Chondrocyte (in vitro differentiated cells): Measurements from ENCODE around the gene ATP5MG. TPM values are rescaled to one million over a fixed set of nuclear protein-coding genes. Genes with fewer than 3 reads are reported as not detected.
"Not testable (repeated sequence)": the region's sequence is repeated elsewhere in the genome, so short reads cannot be mapped to it uniquely, and the experiment has no call there.

Source experiments
- DNase-seq: peaks from one replicate; pipeline ENCODE4 v3.0.0; 2021; ENCODE audit warnings: mixed read lengths, low spot score
- H3K27ac Mint-ChIP-seq: one replicate; pipeline ENCODE4 v1.8.0; 2021; ENCODE audit warnings: mild to moderate bottlenecking, moderate library complexity, mixed read lengths; ENCODE audit not compliant: unreplicated experiment
- H3K27me3 Mint-ChIP-seq: 2 replicates; pipeline ENCODE4 v1.8.0; 2021; ENCODE audit warnings: low read depth, mixed read lengths
- H3K36me3 Mint-ChIP-seq: 2 replicates; pipeline ENCODE4 v1.8.0; 2021; ENCODE audit warnings: low read depth, mixed read lengths
- H3K4me1 Mint-ChIP-seq: 2 replicates; pipeline ENCODE4 v1.8.0; 2021; ENCODE audit warnings: low read depth, mild to moderate bottlenecking, mixed read lengths
- H3K4me3 Mint-ChIP-seq: one replicate; pipeline ENCODE4 v1.8.0; 2021; ENCODE audit warnings: mild to moderate bottlenecking, moderate library complexity, mixed read lengths; ENCODE audit not compliant: unreplicated experiment
- H3K9me3 Mint-ChIP-seq: 2 replicates; pipeline ENCODE4 v1.8.0; 2021; ENCODE audit warnings: low read depth, mixed read lengths
- CTCF ChIP-seq: fragments of 200-600 bp; sonication (generic); IDR thresholded peaks from 2 replicates; pipeline ENCODE4 v1.5.0; 2021; ENCODE audit warnings: antibody characterized with exemption, mild to moderate bottlenecking, moderate library complexity
- total RNA-seq: library from RNA; stranded (reverse); gene quantifications from 3 replicates; pipeline ENCODE4 v1.2.1, GENCODE V29; 2021

ATP5MG gene
- total RNA-seq, 1 donor from 2014 or later, result 107 TPM

GRCh38 chr11:118383657-118384056 is 17.7 kb upstream of the ATP5MG start:
- Mint-ChIP-seq H3K36me3 (peaks cover 33% of the 10 kb centered on the region), H3K27ac (no peak overlapping the region), H3K27me3 (no peaks in the 10 kb centered on the region), H3K9me3 (no peaks in the 10 kb centered on the region), H3K4me1 (no peaks in the 10 kb centered on the region), H3K4me3 (no peak overlapping the region)
- TF ChIP-seq CTCF, result no peak
- DNase-seq, result no peak

GRCh38 chr11:118396097-118396501 is 5.3 kb upstream of the ATP5MG start:
- H3K27ac Mint-ChIP-seq, result no peak overlapping the region
- H3K36me3 Mint-ChIP-seq, result peaks cover 15% of the 10 kb centered on the region
- H3K9me3 Mint-ChIP-seq, result no peaks in the 10 kb centered on the region
- H3K4me3 Mint-ChIP-seq, result no peak overlapping the region
- peaks cover 7% of the 10 kb centered on the region for H3K4me1 Mint-ChIP-seq
- H3K27me3 Mint-ChIP-seq, result no peaks in the 10 kb centered on the region
- DNase-seq, result no peak
- no peak for TF ChIP-seq CTCF

GRCh38 chr11:118397448-118397847 is 4.0 kb upstream of the ATP5MG start:
- TF ChIP-seq CTCF, result no peak
- H3K36me3 Mint-ChIP-seq, result peaks cover 10% of the 10 kb centered on the region
- no peaks in the 10 kb centered on the region for H3K9me3 Mint-ChIP-seq

GRCh38 chr11:118398791-118399559 is 2.4 kb upstream of the ATP5MG start:
- H3K9me3 Mint-ChIP-seq, result no peaks in the 10 kb centered on the region
- no peak overlapping the region for H3K27ac Mint-ChIP-seq
- H3K4me1 Mint-ChIP-seq, result peaks cover 20% of the 10 kb centered on the region
- DNase-seq, result no peak
- no peaks in the 10 kb centered on the region for H3K27me3 Mint-ChIP-seq
- no peak for TF ChIP-seq CTCF
- peaks cover 6% of the 10 kb centered on the region for H3K36me3 Mint-ChIP-seq
- H3K4me3 Mint-ChIP-seq, result no peak overlapping the region

More at GRCh38 chr11:118397448-118397847, 4.0 kb upstream of the ATP5MG start:
- DNase-seq, result no peak
- H3K27me3 Mint-ChIP-seq, result no peaks in the 10 kb centered on the region
- H3K4me1 Mint-ChIP-seq, result peaks cover 11% of the 10 kb centered on the region
- H3K4me3 Mint-ChIP-seq, result no peak overlapping the region
- no peak overlapping the region for H3K27ac Mint-ChIP-seq

GRCh38 chr11:118401880-118402590 is 629 bp downstream of the ATP5MG start:
- no peak for TF ChIP-seq CTCF
- no peaks in the 10 kb centered on the region for H3K27me3 Mint-ChIP-seq
- peaks cover 1% of the 10 kb centered on the region for H3K36me3 Mint-ChIP-seq
- peak overlapping the region; percentile 98 for H3K27ac Mint-ChIP-seq
- peaks cover 32% of the 10 kb centered on the region for H3K4me1 Mint-ChIP-seq
- peak overlapping the region; percentile 91 for H3K4me3 Mint-ChIP-seq
- H3K9me3 Mint-ChIP-seq, result no peaks in the 10 kb centered on the region
- no peak for DNase-seq

GRCh38 chr11:118402594-118402993 is 1.2 kb downstream of the ATP5MG start:
- not testable (repeated sequence) for H3K9me3 Mint-ChIP-seq, H3K36me3 Mint-ChIP-seq, H3K27me3 Mint-ChIP-seq, DNase-seq
- H3K27ac Mint-ChIP-seq, result peak overlapping the region; percentile 98
- H3K4me1 Mint-ChIP-seq, result peaks cover 32% of the 10 kb centered on the region
- H3K4me3 Mint-ChIP-seq, result peak overlapping the region; percentile 91
